Fibroblast of mammary gland (primary cell): ENCODE results near the gene OR7D4.

Experiments
- DNase-seq: peaks from one replicate; pipeline ENCODE4 v3.0.0-alpha.2; 2010; ENCODE audit warnings: low read depth
- H3K4me3 ChIP-seq: 2 replicates; pipeline ENCODE4 v1.5.1; 2011; ENCODE audit warnings: low read depth, mild to moderate bottlenecking, low read length, moderate library complexity; ENCODE audit not compliant: control insufficient read depth
- TF ChIP-seq, protein P1 (sequence below): conservative IDR thresholded peaks from 2 replicates; pipeline ENCODE4 v1.5.1; 2011; ENCODE audit warnings: low read depth, low read length, inconsistent platforms; ENCODE audit not compliant: control insufficient read depth, insufficient read depth

OR7D4 gene

DNA sequence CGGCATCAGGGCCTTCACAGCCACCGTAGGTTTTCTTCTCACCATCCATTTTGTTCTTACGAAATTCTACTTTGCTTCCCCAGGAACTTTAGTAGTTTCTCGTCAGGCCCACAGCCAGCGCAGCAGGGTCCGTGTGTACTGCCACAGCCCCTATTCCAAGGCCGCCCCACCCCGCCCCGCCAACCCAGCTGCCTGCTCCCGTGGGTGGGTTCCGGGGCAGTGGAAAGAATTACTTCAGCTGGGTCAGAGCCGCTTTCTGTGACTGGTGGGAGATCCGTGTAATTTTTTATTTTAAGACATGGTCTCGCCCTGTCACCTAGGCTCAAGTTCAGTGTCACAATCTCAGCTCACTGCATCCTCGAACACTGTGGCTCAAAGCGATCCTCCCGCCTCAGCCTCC is 36.4 kb downstream of the OR7D4 start:
- TF ChIP-seq, protein P1, sequence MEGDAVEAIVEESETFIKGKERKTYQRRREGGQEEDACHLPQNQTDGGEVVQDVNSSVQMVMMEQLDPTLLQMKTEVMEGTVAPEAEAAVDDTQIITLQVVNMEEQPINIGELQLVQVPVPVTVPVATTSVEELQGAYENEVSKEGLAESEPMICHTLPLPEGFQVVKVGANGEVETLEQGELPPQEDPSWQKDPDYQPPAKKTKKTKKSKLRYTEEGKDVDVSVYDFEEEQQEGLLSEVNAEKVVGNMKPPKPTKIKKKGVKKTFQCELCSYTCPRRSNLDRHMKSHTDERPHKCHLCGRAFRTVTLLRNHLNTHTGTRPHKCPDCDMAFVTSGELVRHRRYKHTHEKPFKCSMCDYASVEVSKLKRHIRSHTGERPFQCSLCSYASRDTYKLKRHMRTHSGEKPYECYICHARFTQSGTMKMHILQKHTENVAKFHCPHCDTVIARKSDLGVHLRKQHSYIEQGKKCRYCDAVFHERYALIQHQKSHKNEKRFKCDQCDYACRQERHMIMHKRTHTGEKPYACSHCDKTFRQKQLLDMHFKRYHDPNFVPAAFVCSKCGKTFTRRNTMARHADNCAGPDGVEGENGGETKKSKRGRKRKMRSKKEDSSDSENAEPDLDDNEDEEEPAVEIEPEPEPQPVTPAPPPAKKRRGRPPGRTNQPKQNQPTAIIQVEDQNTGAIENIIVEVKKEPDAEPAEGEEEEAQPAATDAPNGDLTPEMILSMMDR, result no peak
- no peak overlapping the region for H3K4me3 ChIP-seq
- no peak for DNase-seq

DNA sequence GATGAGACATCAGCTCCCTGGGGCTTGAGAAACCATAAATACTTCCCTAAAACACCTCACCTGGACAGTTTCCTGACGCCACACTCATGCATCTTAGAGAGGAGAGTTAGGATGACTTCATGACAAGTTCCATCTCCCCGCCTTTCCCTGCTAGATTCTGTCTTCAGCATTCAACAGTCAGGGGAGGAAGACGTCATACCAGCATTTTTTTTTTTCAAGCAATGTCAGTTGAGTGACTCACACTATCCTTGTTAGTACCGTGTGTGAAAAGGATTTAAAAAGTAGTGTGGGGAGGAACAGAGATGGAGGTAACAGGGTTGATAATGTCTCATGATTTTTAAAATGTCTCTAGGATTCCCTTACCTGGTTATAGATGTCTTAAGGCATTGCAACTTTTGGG is 40.5 kb downstream of the OR7D4 start, which contains the start of gene OR7D2:
Gene OR7D2, plus strand, starts transcription at position 79 of the 400 bp plus-strand sequence. CDS start 6,803 bp downstream, outside the sequence.
- DNase-seq, result no peak
- TF ChIP-seq, protein P1, result no peak
- H3K4me3 ChIP-seq, result no peak within 1 kb of the TSS

DNA sequence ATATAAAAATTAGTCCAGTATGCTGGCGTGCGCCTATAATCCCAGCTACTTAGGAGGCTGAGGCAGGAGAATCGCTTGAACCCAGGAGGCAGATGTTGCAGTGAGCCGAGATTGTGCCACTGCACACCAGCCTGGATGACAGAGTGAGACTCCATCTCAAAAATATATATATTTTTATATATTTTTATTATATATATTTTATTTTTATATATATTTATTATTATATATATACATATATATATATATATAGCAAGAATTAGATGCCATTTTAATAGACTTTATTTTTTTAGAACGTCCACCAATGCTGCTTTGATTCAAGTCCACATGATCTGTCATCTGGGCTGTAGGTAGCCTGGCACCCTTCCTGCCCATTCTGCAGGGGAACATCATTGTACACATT is 44.1 kb downstream of the OR7D4 start:
- no peak for DNase-seq
- TF ChIP-seq, protein P1, result no peak
- no peak overlapping the region for H3K4me3 ChIP-seq

DNA sequence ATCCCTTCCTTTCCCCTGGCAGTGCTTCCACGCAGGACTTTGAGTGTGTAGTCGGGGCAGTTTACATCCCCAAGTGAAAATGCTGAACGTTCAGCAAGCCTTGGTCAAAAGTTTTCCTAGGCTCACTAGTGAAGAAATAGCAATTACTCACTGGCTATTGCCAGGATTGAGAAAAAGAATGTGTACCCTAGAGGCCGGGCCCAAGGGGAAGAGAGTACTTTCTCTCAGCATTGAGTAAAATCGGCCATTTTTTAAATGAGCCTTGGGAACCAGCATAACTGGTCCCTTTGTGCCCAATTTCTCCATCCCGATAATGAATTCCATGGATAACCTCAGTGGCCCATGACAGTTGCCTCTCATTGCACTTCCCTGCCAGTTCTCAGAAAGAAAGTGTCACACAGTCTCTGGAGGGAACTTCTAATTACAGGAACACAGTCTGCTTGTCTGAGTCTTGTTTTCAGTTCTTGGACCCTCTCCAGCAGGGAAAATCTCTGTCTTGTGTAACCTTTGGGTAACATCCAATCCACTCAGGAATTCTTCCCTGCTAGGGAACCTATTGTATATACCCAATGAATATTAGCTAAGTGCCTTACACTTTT is 47.9 kb downstream of the OR7D4 start:
- no peak for DNase-seq
- TF ChIP-seq, protein P1, result no peak
- H3K4me3 ChIP-seq, result no peak overlapping the region

DNA sequence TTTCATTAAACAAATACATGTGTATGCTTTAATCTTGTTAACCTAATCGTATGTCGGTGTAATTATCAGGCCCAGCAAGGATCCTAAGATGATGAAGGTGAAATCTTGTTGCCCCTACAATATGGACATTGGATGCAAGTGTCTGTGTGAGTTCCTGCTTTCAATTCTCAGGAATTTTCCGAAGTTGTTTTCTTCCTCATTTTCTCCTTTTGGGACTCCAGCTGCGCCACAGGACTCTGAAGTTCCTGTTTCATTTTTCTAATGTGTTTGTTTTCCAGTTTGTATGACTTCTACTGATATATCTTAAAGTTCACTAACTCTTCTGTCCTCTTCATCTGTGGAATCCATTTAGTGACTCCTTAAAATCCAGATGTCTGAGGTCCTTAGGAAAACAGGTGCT is 52.5 kb downstream of the OR7D4 start:
- no peak overlapping the region for H3K4me3 ChIP-seq
- TF ChIP-seq, protein P1, result no peak
- no peak for DNase-seq

DNA sequence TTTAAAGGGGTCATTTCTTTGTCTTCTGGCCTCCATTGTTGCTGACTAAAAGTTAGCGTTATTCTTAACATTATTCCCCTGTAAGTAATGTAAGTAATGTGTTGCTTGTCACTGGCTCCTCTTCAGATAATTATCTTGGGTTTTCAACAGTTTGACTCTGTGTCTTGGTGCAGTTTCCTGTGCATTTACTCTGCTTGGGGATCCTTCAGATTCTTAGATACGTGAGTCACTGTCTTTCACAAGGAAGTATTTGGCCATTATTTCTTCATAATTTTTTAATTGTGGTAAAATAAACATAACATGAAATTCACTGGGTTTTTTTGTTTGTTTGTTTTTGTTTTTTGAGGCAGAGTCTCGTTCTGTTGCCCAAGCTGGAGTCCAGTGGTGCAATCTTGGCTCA is 54.1 kb downstream of the OR7D4 start:
- DNase-seq, result no peak
- TF ChIP-seq, protein P1, result no peak
- no peak overlapping the region for H3K4me3 ChIP-seq

DNA sequence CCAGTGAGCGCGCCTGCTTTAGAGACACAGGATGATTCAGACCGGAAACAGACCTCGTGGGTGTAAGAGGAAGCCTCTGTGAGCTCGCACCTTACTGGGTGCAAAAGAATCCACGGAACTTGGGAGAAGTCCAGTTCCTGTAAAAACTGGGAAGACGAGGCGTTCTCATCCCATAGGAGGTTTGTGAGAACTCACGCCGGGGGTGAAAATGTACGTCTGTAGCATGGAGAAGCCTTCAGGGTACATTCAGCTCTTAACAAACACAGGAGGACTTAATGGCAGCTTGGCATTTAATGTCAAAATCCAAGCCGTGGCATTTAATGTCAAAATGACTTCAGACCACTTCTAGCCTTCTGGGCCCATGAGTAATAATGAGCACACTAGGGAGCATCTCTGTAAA is 58.0 kb downstream of the OR7D4 start:
- no peak overlapping the region for H3K4me3 ChIP-seq
- no peak for DNase-seq
- TF ChIP-seq, protein P1, result no peak
